Measurements from ENCODE around the gene KISS1R.

Gene KISS1R

DNA sequence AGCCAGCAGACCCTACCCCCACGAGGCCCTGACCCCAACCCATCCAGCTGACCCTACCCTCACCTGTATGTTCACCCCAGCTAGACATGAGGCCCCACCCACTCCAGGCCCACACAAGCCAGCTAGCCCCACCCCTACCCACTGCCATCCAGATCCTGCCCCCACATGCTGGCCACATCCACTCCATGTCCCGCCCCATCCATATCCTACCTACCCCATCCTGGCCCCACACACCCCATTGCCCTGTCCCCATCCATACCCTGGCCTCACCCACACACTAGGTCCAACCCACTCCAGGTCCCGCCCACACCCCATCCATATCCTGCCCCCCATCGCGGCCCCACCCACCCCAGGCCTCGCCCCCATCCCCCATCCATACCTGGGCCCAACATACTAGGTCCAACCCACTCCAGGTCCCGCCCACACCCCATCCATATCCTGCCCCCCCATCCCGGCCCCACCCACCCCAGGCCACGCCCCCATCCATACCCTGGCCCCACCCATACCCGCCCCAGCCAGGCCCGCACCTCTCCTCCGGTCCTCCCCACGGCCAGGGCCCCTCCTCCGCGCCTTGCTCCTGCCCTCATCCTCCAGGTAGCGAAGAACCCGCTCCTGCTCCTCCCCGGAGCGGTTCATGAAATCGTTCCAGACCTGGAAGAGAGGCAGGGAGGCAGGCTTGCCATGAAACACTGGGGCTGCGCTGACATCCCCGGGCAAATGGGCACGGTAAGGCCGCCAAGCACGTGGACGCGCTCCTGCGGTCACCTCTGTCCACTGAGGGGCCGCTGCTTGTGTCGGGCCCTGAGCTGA lies 16.6 kb upstream of the KISS1R start:
- DNase-seq: no peak

DNA sequence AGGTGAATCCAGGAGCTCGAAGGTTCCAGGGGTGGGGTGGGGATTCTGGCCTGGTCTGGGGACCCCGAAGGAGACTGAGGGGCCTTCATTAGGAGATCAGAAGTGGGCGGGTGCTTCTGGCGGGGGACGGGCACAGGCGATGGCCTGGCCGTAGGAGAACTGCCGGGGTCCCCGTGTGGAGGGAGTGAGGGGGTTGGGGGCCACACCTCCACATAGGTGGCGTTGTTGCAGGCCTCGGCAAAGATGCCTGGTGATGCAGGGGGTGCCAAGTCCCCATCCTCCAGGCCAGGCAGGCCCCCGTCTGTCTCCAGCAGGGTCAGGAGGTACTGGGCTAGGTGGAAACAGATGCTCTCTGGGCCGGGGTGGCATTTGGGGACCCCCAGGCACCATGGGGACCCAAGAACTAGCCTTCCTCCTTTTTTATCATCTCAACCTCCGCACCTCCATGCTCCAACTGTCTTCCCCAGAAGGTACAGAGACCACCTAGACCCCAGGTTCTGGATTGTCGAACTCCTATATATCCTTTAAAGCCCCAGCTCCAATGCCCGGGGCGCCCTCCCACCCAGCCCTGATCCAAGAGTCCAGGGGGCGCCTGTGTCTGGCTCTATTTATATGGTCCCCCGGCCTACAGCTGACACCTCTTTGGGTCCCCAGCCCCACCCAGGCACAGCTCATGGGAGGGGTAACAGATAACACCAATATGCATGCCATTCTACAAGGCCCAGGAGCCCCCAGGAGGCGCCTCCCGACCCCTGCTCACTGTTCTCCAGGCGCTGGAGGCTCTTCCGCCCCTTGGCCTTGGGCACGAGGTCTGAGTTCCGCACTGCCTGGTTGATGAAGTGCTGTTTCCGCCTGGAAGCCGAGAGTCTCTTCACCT lies 15.7 kb upstream of the KISS1R start:
- no peak for DNase-seq

GRCh38 chr19:902093-902370 lies 15.1 kb upstream of the KISS1R start:
- no peak for DNase-seq

DNA sequence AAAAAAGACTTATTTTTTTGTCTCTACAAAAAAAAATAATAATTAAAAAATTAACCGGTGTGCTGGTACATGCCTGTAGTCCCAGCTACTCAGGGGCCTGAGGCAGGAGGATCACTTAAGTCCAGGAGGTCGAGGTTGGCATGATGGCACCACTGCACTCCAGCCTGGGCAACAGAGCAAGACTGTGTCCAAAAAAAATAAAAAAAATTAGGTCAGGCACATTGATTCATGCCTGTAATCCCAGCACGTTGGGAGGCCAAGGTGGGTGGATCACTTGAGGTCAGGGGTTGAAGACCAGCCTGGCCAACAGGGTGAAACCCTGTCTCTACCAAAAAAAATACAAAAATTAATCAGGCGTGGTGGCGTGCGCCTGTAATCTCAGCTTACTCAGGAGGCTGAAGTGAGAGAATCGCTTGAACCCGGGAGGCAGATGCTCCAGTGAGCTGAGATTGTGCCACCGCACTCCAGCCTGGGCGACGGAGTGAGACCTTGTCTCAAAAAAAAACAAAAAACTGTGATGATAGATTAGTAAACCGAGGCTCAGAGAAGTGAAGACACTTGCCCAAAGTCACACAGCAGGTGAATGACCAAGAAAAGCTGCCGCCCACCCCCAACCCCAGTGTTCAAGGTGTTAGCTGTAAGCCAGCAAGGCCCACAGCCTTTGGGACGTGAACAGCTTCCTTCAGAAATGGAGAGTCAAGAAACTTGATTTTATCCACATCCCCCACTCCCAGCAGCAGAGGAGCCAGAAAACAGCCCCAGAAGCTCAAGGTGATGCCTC lies 14.5 kb upstream of the KISS1R start:
- no peak for DNase-seq

DNA sequence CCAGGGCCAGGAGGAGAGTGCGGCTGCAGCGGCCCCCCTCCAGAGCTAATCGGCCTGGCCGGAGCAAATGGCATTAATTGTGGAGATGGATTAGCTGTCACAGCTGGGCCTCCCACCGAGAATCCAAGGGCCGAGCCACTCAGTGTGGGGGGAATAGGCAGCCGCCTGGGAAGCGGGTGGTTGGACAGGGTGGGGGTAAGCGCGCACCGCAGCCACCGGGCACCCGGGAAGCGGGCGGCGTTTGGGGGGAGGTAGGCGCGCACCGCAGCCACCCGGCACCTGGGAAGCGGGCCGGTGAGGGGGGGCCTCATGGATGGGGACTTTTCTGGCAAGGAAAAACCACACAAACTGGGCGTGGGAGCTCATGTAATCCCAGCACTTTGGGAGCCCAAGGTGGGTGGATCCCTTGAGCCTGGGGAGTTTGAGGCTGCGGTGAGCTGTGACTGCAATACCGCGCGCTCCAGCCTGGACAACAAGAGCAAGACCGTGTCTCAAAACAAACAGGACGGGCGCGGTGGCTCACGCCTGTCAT lies 13.8 kb upstream of the KISS1R start:
- DNase-seq: no peak

- no peak for DNase-seq
Measured at GRCh38 chr19:904545-904944, 12.6 kb upstream of the KISS1R start.

GRCh38 chr19:906480-906879 lies 10.7 kb upstream of the KISS1R start:
- no peak for DNase-seq

DNA sequence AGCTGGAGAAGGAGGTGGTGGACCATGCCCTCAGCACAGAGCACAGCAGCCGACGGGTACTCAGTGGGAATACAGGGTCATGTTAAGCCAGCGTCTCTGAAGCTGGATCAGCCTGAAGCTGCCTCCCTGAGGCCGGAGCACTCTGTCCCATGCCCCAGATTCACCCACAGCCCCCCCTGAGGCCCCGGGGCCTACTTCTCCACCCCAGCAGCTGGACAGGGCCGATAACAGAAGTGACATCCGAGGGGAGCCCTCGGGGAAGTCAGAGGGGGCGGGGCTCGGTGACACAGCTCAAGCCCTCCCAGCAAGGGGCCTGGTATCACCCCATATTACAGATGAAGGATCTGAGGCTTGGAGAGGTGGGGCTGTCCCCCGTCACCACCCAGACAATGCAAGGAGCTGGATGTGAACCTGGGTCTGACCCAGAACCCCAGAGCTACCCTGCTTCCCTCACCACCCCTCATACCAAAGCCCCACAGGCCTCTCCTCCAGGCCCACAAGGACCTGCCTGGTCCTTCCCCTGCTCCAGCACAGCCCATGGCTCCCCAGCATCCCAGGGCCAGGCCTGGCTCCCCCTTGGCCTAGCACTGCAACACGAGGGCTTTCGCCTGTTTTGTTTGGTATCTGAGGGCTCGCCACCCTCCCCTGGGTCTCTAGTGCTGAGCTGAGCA lies 9.8 kb upstream of the KISS1R start:
- DNase-seq: no peak

DNA sequence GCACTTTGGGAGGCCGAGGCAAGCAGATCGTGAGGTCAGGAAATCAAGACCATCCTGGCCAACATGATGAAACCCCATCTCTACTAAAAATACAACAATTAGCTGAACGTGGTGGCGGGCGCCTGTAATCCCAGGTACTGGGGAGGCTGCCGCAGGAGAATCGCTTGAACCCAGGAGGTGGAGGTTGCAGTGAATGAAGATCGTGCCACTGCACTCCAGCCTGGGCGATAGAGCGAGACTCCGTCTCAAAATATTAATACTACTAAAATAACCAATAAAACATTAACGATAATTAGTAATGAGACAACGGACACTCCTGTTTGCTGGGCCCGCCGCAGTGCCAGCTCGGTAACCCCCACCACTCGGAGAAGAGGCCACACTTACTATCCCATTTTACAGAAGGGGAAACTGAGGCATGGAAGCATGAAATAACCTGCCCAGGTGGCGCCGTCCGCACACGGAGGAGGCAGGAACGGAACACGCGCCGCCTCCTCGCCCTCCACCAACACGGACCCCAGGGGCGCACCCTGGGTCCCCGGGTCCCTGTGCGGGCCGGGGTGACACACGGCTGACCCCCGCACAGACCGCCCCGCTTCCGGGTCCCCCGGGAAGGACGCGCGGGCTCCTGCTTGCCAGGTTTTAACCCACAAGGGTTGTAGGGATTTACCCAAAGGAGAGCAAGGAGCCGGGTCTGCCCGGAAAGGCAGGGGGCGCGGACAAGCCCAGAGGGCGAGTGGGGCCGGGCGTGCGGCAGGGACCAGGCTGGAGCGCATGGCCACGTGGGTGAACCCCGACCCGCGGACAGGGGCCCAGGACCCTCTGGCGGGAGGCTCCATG lies 5.7 kb upstream of the KISS1R start:
- no peak for DNase-seq

DNA sequence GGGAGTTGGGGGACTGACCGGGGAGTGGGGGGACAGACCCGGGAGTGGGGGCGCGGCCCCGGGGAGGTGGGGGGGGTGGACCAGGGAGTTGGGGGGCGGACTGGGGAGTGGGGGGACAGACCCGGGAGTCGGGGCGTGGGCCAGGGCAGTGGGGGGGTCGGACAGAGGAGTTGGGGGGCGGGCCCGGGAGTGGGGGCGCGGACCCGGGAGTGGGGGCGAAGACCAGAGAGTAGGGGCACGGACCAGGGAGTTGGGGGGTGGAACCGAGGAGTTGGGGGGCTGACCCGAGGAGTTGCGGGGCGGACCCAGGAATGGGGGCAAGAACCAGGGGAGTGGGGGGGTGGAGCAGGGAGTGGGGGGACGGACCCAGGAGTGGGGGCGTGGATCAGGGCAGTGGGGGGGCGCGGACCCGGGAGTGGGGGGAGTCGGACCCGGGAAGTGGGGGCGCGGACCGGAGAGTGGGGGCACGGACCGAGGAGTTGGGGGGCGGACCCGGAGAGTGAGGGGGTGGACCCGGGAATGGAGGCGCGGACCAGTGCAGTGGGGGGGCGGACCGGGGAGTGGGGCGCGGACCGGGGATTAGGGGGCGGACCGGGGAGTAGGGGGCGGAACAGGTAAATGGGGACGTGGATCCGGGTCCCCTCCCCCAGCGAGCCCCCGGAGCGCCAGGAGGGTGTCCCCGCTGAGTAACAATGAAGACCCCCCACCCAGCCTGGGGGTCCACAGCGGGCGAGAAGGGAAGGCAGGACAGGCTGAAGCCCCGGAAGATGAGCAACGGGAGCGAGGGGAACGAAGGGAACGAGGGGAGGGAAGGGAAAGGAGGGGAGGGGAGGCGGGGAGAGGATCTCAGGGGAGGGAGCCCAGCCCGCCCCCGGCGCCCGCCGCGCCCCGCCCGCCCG lies 4.7 kb upstream of the KISS1R start:
- DNase-seq: no peak

GRCh38 chr19:913080-913748 lies 3.9 kb upstream of the KISS1R start, which contains the start of gene R3HDM4:
Gene R3HDM4 (minus strand): TSS chr19:913219. CDS start chr19:913157, 62 bp downstream.
- peak; percentile 32 for DNase-seq

DNA sequence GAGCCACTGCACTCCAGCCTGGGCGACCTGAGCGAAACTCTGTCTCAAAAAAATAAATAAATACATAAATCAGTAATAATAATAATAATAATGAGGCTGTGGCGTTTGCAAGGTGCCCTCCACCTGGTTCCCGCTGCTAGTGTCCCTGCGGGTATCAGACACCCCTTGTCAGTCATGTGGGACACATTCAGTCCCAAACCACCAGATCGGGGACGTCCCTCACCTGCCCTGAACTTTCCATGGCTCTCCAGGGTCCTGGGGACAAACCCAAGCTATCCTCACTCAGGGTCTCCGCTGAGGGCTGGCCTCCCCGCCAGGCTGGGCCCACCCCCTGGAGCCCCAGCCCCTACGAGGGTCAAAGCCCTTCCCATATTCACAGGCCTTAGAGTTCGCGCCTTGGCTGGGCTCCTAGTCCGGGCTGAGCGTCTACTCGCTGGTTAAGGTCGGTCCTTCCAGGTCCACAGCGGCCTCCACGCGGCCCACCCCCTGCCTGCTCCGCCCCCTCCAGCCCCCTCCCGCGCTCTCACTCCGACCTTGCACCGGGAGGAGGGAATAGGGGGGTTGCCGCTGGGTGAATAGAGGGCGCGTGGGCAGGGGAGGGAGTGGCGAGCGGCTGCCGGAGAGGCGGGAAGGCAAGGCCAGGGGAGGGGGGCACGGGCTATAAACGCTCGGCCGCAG lies 349 bp upstream of the KISS1R start:
- DNase-seq: no peak

- DNase-seq: no peak
Measured at GRCh38 chr19:918152-918437, 962 bp downstream of the KISS1R start.

DNA sequence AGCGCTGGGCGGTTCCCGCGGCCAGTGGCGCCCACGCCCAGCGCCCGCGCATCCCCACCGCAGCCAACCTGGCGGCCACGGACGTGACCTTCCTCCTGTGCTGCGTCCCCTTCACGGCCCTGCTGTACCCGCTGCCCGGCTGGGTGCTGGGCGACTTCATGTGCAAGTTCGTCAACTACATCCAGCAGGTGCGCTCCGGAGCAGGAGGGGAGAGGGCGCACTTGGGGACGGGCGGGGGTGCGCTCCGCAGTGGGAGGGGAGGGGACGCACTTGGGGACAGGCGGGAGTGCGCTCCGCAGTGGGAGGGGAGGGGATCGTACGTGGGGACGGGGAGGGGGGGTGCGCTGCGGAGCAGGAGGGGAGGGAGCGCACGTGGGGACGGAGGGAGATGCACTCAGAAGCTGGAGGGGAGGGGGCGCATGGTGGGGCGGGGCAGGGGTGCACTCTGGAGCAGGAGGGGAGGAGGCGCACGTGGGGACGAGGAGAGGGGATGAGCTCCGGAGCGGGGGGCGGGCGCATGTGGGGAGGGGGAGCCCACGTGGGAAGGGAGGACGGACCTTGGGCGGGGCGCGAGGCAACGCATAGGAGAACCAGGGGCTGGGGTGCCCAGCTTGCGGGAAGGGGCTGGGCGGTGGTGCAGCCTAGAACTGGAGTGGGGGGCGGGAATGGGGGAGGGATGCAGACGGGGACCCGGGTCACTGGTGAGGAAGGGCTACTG lies 1.5 kb downstream of the KISS1R start:
- no peak for DNase-seq

GRCh38 chr19:919199-920050 lies 2.3 kb downstream of the KISS1R start:
- DNase-seq: no peak

- no peak for DNase-seq
Measured at GRCh38 chr19:920051-920864, 3.1 kb downstream of the KISS1R start.

GRCh38 chr19:924553-925086 lies 7.5 kb downstream of the KISS1R start:
- no peak for DNase-seq
